Endothelial cell of umbilical vein (primary cell): ENCODE measurements around the gene CHN2. TPM values are rescaled to one million over a fixed set of nuclear protein-coding genes. Genes with fewer than 3 reads are reported as not detected.

Source experiments
- BruUV-seq: library from RNA; stranded (reverse); fragments of 400-500 nt; replicated peaks from 2 replicates; lab custom pipeline; 2021; lab: Mats Ljungman, UMichigan
- CTCF ChIA-PET: fragments of 300-600, 350-600 bp; sonication (Branson Sonifier 250); formaldehyde crosslinking; loops from one replicate; lab custom pipeline; 2021; ENCODE audit warnings: antibody characterized with exemption, inconsistent platforms; lab: Charles Lee
- POLR2A ChIA-PET: fragments of 300-600, 350-600 bp; sonication (Branson Sonifier 250); formaldehyde crosslinking; loops from one replicate; lab custom pipeline; 2021; ENCODE audit warnings: antibody characterized with exemption, inconsistent platforms; lab: Charles Lee
- DNase-seq: peaks from one replicate; pipeline ENCODE4 v3.0.0-alpha.2; 2011; ENCODE audit warnings: low read depth, low spot score
- FAIRE-seq: peaks from 2 replicates; lab custom pipeline; 2011; peaks lifted over from hg19 to GRCh38; lab: Jason Lieb, UNC
- H2AFZ ChIP-seq: 2 replicates; pipeline ENCODE4 v1.6.0; 2012; ENCODE audit warnings: low read depth, low read length, control low read depth, inconsistent platforms
- H3K27ac ChIP-seq: 2 replicates; pipeline ENCODE4 v1.5.1; 2011; ENCODE audit warnings: low read depth, mild to moderate bottlenecking, control low read depth, low read length, moderate library complexity; ENCODE audit not compliant: insufficient read depth
- H3K27me3 ChIP-seq, 2 experiments: 2 replicates each; pipeline versions ENCODE4 v1.6.0 to v1.6.1; 2011; ENCODE audit warnings: low read length in 2 of 2, mixed read lengths in 1 of 2; ENCODE audit not compliant: control insufficient read depth in 2 of 2, insufficient read depth in 2 of 2
- H3K36me3 ChIP-seq, 2 experiments: 2 replicates in 1 of 2; 3 replicates in 1 of 2; pipeline ENCODE4 v1.5.1; 2011; ENCODE audit warnings: low read length in 2 of 2, mild to moderate bottlenecking in 1 of 2, moderate library complexity in 1 of 2; ENCODE audit not compliant: control insufficient read depth in 2 of 2, insufficient read depth in 2 of 2; ENCODE audit errors: extremely low read depth in 1 of 2
- H3K4me1 ChIP-seq: 3 replicates; pipeline ENCODE4 v1.5.1; 2011; ENCODE audit warnings: mild to moderate bottlenecking, low read length; ENCODE audit not compliant: control insufficient read depth, insufficient read depth; ENCODE audit errors: extremely low read depth
- H3K4me2 ChIP-seq: 2 replicates; pipeline ENCODE4 v1.6.1; 2011; ENCODE audit warnings: low read length, control low read depth, mixed read lengths; ENCODE audit not compliant: insufficient read depth
- H3K4me3 ChIP-seq, 3 experiments: fragments of 200-600 bp in 1 of 3; sonication (generic), shearing (Covaris generic) in 1 of 3; replicated peaks in 1 of 3; 2 replicates each; pipeline ENCODE4 v1.5.1; 2011 to 2016; ENCODE audit warnings: control low read depth in 3 of 3, low read length in 3 of 3, mild to moderate bottlenecking in 2 of 3, inconsistent platforms in 1 of 3, low read depth in 1 of 3, moderate library complexity in 1 of 3; ENCODE audit not compliant: insufficient read depth in 1 of 3
- H3K79me2 ChIP-seq: 2 replicates; pipeline ENCODE4 v1.6.0; 2012; ENCODE audit warnings: low read length, inconsistent platforms; ENCODE audit not compliant: control insufficient read depth, insufficient read depth
- H3K9ac ChIP-seq: replicated peaks from 2 replicates; pipeline ENCODE3; 2011; ENCODE audit warnings: low read length, control low read depth; ENCODE audit not compliant: insufficient read depth; ENCODE audit errors: extremely low read depth
- H3K9me1 ChIP-seq: replicated peaks from 3 replicates; pipeline ENCODE4 v1.6.0; 2011; ENCODE audit warnings: mild to moderate bottlenecking, low read length; ENCODE audit not compliant: control insufficient read depth, insufficient read depth; ENCODE audit errors: extremely low read depth
- H3K9me3 ChIP-seq: replicated peaks from 2 replicates; pipeline ENCODE4 v1.5.1; 2012; ENCODE audit warnings: low read length, inconsistent platforms; ENCODE audit not compliant: control insufficient read depth, insufficient read depth
- H4K20me1 ChIP-seq: replicated peaks from 2 replicates; pipeline ENCODE3; 2011; ENCODE audit warnings: mild to moderate bottlenecking, low read length; ENCODE audit not compliant: control insufficient read depth, insufficient read depth; ENCODE audit errors: extremely low read depth
- EZH2 ChIP-seq: IDR thresholded peaks from 2 replicates; pipeline ENCODE4 v1.6.1; 2012; ENCODE audit warnings: borderline replicate concordance, low read depth, mild to moderate bottlenecking, moderate library complexity, low read length, inconsistent platforms; ENCODE audit not compliant: severe bottlenecking
- FOS ChIP-seq: IDR thresholded peaks from 2 replicates; pipeline ENCODE4 v1.6.1; 2011; ENCODE audit warnings: mild to moderate bottlenecking, low read length, moderate library complexity, borderline replicate concordance; ENCODE audit not compliant: insufficient read depth
- GATA2 ChIP-seq: IDR thresholded peaks from 2 replicates; pipeline ENCODE4 v1.7.0; 2011; ENCODE audit warnings: low read depth, mild to moderate bottlenecking, moderate library complexity, mixed read lengths, low read length; ENCODE audit not compliant: insufficient read length, insufficient read depth
- JUN ChIP-seq: IDR thresholded peaks from 2 replicates; pipeline ENCODE4 v1.6.1; 2011; ENCODE audit warnings: borderline replicate concordance, low read depth; ENCODE audit not compliant: insufficient read length, insufficient read depth
- MYC ChIP-seq: IDR thresholded peaks from one replicate; pipeline ENCODE4 v1.6.1; 2011; ENCODE audit warnings: mild to moderate bottlenecking, low read depth, low read length
- POLR2A ChIP-seq: IDR thresholded peaks from 2 replicates; pipeline ENCODE4 v1.6.1; 2012; ENCODE audit warnings: low read depth, mild to moderate bottlenecking, control low read depth, low read length
- POLR2AphosphoS5 ChIP-seq: IDR thresholded peaks from 2 replicates; pipeline ENCODE4 v1.6.1; 2012; ENCODE audit warnings: low read depth, mild to moderate bottlenecking, control low read depth, low read length, moderate library complexity; ENCODE audit not compliant: insufficient read depth
- dilution Hi-C: fragments of 300-500 bp; cut with MboI; formaldehyde crosslinking; loops from one replicate; pipeline ENCODE4 v1.15.0; 2019; ENCODE audit warnings: low sequenced_read_pairs; ENCODE audit not compliant: extremely low pct_ligation_motif_present
- intact Hi-C: fragments of 100-400 bp; cut with micrococcal nuclease; formaldehyde crosslinking; loops from one replicate; pipeline ENCODE4 v1.10.0; 2022
- polyA plus RNA-seq, 4 experiments: library from polyadenylated mRNA; depleted of rRNA in 3 of 4; stranded (reverse) in 3 of 4; unstranded in 1 of 4; fragments of >200 nt; gene quantifications; 2 replicates each; pipeline versions ENCODE4 v1.2.1 to v1.2.3, GENCODE V29; 2011 to 2012; ENCODE audit warnings: missing spikeins in 1 of 4
- total RNA-seq: library from RNA; stranded (reverse); gene quantifications from 2 replicates; pipeline ENCODE4 v1.2.3, GENCODE V29; 2021
- TF ChIP-seq, protein P1 (sequence below): IDR thresholded peaks from 2 replicates; pipeline ENCODE4 v1.6.1; 2011; ENCODE audit not compliant: insufficient read depth, insufficient read length
- TF ChIP-seq, protein P2 (sequence below), 2 donors: IDR thresholded peaks; 1 replicate in 1 of 2; 2 replicates in 1 of 2; pipeline ENCODE4 v1.5.1; 2011; ENCODE audit warnings: low read length in 2 of 2, mild to moderate bottlenecking in 2 of 2, moderate library complexity in 2 of 2, control low read depth in 1 of 2, inconsistent platforms in 1 of 2, low read depth in 1 of 2; ENCODE audit not compliant: insufficient read depth in 1 of 2; ENCODE audit errors: extremely low read depth in 1 of 2

The CHN2 gene
- total and polyA plus RNA-seq, 2 donors (not counting 3 experiments of a cell fraction or from before 2014, with no cell fraction given): 1.4 to 5.0 TPM

DNA sequence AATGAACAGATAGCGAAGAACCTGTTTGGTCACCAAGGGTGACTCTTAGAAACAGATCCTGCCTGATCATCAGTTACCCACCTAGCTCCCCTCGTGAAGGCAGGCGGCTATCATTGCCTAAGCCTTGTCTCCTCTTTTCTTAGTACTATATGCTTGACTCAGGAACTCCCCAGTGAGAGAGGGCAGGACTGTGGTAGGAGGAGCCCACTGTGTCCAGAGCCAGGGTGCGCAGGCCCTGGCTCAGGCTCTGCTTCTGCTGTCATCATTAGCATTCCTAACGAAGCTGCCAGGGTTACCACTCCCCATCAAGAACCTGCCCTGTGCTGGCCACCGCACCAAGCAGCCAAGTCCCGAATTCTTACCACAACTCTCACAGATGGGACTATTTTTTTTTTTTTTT is 160.8 kb downstream of the CHN2 start:
- POLR2A ChIA-PET: no interaction called here
- H3K9me3 ChIP-seq: no peaks in the 10 kb centered on the region
- DNase-seq (no peak), FAIRE-seq (no peak)
- H2AFZ ChIP-seq: no peak overlapping the region
- no peaks in the 10 kb centered on the region for H4K20me1 ChIP-seq
- dilution Hi-C loops (no loop called here), intact Hi-C loops (no loop called here)
- TF ChIP-seq JUN: no peak
- TF ChIP-seq EZH2: no peak
- TF ChIP-seq FOS: no peak
- no peak for TF ChIP-seq POLR2A
- TF ChIP-seq GATA2: no peak
- TF ChIP-seq, protein P1, sequence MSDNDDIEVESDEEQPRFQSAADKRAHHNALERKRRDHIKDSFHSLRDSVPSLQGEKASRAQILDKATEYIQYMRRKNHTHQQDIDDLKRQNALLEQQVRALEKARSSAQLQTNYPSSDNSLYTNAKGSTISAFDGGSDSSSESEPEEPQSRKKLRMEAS: no peak
- TF ChIP-seq MYC: no peak
- TF ChIP-seq POLR2AphosphoS5: no peak
- TF ChIP-seq, protein P2, sequence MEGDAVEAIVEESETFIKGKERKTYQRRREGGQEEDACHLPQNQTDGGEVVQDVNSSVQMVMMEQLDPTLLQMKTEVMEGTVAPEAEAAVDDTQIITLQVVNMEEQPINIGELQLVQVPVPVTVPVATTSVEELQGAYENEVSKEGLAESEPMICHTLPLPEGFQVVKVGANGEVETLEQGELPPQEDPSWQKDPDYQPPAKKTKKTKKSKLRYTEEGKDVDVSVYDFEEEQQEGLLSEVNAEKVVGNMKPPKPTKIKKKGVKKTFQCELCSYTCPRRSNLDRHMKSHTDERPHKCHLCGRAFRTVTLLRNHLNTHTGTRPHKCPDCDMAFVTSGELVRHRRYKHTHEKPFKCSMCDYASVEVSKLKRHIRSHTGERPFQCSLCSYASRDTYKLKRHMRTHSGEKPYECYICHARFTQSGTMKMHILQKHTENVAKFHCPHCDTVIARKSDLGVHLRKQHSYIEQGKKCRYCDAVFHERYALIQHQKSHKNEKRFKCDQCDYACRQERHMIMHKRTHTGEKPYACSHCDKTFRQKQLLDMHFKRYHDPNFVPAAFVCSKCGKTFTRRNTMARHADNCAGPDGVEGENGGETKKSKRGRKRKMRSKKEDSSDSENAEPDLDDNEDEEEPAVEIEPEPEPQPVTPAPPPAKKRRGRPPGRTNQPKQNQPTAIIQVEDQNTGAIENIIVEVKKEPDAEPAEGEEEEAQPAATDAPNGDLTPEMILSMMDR (IDR thresholded peaks at IDR 0.05; ENCODE audit: extremely low read depth in 1 of 2, insufficient read depth in 1 of 2, low read depth in 1 of 2, low read length in 2 of 2): no peak
- H3K9ac ChIP-seq: no peak overlapping the region
- no peak overlapping the region for H3K4me3 ChIP-seq
- no peaks in the 10 kb centered on the region for H3K79me2 ChIP-seq
- no peak overlapping the region for H3K4me2 ChIP-seq
- no peaks in the 10 kb centered on the region for H3K9me1 ChIP-seq
- H3K36me3 ChIP-seq: no peaks in the 10 kb centered on the region
- no peaks in the 10 kb centered on the region for H3K27me3 ChIP-seq
- H3K27ac ChIP-seq: no peak overlapping the region
- H3K4me1 ChIP-seq: no peaks in the 10 kb centered on the region
- CTCF ChIA-PET: no interaction called here
- BruUV-seq: no TSS peak
